Measurements from ENCODE around the gene ECE1.

ECE1 gene

DNA sequence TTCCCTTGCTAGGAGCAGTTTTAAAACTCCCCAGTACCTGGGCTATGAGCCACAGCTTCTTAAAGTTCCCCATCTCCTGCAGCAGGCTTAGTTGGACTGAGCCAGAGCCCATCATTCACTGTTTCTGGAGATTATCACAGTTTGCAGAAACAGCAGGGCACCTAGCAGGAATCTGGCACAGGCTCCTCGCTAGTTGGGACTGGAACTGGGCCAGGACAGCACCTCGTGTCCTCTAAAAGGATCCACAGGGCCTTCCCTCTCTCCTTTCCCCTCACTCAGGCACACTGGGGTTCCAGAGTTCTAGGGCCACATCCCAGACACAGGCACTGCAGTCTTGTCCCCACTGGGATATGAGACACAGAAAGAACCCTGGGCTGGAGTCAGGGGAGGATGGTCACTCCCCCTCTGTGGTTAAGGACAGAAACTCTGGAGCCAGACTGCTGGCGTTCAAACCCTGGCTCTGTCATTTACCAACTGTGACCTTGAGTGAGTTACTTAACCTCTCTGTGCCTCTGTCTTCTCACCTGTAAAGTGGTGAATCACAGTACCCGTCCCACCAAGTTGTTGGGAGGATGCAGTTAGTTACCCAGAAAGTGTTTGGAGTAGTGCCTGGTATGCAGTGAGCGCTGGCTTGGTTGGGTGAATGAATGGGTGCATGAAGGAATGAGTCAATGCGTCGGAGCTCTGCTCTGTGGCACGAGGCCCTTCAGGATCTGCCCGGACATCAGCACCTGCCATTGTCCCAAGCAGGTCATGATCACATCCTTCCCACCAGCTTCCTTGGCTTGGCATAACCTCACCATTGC is 18.8 kb upstream of the ECE1 start:
- no peak for DNase-seq (ENCODE audit: low read depth in 2 of 2, low spot score in 1 of 2)

- DNase-seq (ENCODE audit: low read depth in 2 of 2, low spot score in 1 of 2), result no peak
Observed at GRCh38 chr1:21308330-21308729, 18.1 kb upstream of the ECE1 start.

DNA sequence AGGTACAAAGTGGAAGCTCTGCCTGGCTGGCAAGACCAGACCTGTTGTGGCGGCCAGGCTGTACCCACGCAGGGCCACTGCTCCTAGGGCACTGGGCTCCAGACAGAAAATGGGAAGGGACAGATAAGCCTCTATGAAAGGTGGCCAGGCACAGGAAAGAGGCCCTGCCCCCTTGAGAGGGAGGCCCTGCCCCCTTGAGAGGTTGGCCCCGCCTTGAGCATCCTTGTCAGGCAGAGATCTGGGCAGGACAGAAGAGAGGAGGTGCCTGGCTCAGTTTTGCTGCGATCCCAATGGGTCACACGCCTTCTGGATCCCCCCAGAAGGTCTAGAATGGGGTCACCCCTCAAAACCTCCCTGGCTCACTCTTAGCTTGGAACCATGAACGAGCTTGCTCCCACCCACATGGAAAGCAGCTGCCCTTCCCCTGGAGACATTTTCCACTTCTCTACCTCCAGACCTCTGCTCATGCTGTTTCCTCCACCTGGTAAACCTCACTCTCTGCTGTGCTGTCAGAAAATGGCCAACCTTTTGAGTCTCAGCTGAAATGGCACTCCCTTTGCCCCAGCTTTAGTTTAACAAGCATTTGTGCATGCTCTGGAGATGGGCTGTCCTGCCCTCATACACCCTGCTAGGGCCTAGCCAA is 17.5 kb upstream of the ECE1 start:
- no peak for DNase-seq (ENCODE audit: low read depth in 2 of 2, low spot score in 1 of 2)

- DNase-seq (ENCODE audit: low read depth in 2 of 2, low spot score in 1 of 2), result no peak
Observed at GRCh38 chr1:21307210-21307609, 16.9 kb upstream of the ECE1 start.

DNA sequence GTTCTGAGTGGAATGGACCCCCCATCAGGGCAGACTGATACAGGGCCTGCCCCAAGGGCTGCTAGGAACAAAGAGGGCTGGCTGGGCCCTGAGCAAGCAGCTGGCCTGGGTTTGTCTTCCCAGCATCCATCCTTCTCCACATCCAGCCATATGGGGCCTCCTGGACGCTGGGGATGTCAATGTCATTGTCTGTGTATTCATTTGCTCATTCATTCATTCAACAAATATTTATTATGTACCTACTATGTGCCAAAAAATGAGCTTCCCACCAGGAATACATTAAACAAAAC is 15.6 kb upstream of the ECE1 start:
- DNase-seq (ENCODE audit: low read depth in 2 of 2, low spot score in 1 of 2), result no peak

- no peak for DNase-seq (ENCODE audit: low read depth in 2 of 2, low spot score in 1 of 2)
Observed at GRCh38 chr1:21305155-21305899, 15.1 kb upstream of the ECE1 start.

- no peak for DNase-seq (ENCODE audit: low read depth in 2 of 2, low spot score in 1 of 2)
Observed at GRCh38 chr1:21304488-21304887, 14.2 kb upstream of the ECE1 start.

- no peak for DNase-seq (ENCODE audit: low read depth in 2 of 2, low spot score in 1 of 2)
Observed at GRCh38 chr1:21302747-21303715, 12.8 kb upstream of the ECE1 start.

- no peak for DNase-seq (ENCODE audit: low read depth in 2 of 2, low spot score in 1 of 2)
Observed at GRCh38 chr1:21301794-21302440, 11.7 kb upstream of the ECE1 start.

GRCh38 chr1:21300774-21301173 is 10.5 kb upstream of the ECE1 start:
- no peak for DNase-seq (ENCODE audit: low read depth in 2 of 2, low spot score in 1 of 2)

DNA sequence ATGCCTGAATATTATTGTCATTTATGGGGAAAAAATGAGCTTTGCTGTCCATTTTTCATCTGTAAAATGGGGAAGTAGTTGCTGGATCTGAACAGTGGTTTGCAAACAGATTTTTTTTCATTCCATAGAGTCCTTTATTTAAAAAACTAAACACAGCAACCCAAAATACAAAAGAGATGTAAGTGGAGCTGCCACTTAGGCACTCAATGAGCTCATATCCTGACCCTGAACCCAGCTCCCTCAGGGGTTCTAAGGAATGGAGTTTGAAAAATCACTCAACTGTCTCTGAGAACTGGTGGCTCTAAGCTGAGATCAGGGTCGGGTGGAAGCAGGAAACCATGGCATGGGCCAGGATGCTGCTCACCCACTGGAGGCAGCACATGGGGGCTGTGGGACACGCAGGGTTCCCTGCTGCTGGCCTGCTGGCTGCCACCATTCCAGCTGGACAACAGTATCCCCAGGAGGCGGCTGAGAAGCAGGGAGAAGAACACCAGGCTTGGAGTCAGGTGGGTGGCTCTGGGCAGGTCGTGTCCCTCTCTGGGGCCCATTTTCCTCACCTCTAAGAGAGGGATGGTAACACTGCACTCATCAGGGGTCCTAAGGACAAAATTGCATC is 9.6 kb upstream of the ECE1 start:
- DNase-seq (ENCODE audit: low read depth in 2 of 2, low spot score in 1 of 2), result no peak

GRCh38 chr1:21298981-21299391 is 8.7 kb upstream of the ECE1 start:
- no peak for DNase-seq (ENCODE audit: low read depth in 2 of 2, low spot score in 1 of 2)

GRCh38 chr1:21297975-21298374 is 7.7 kb upstream of the ECE1 start:
- DNase-seq (ENCODE audit: low read depth in 2 of 2, low spot score in 1 of 2), result no peak

DNA sequence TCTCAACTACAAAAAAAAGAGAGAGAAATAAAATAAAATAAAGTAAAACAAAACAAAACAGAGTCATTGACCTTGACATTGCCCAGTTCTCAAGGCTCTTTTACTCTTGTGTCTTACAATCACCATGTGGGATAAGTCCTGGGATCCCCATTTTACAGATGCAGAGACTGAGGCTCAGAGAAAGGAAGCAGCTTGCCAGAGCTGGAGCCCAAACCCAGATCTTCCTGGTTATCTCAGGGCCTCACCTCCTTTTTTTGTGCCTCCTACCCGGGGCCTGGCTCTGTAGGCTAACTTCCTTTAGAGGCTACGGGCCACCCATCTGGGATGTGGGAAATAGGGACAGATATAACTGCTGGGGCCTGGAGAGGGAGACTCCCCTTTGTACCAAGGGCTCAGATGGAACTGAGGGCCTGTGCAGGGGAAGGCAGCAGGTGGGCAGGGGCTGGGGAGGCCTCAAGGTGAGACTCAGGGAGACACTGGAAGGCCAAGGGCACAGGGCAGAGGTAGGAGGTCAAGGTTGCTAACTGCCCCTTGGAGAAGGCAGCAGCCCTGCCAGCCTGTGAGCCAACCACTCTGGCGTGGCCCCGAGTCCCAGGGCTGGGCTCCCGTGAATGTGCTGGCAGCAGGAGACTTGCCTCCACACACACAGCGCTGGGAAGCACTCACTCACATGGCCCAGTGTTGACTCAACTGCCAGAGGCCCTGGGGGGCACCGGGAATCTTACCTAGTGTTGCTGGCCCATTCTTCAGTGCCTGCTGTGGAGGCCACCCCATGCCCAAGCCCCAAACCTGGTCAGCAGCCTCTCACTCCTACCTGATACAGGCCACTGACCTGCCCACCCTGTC is 6.5 kb upstream of the ECE1 start:
- no peak for DNase-seq (ENCODE audit: low read depth in 2 of 2, low spot score in 1 of 2)

GRCh38 chr1:21295545-21295944 is 5.3 kb upstream of the ECE1 start:
- no peak for DNase-seq (ENCODE audit: low read depth in 2 of 2, low spot score in 1 of 2)

- peak in 1 of 2 donors; percentile 33 for DNase-seq (ENCODE audit: low read depth in 2 of 2, low spot score in 1 of 2)
Observed at GRCh38 chr1:21295002-21295401, 4.7 kb upstream of the ECE1 start.

- peak; percentile 61 to 75 for DNase-seq (ENCODE audit: low read depth in 2 of 2, low spot score in 1 of 2)
Observed at GRCh38 chr1:21294266-21294989, 4.2 kb upstream of the ECE1 start.

DNA sequence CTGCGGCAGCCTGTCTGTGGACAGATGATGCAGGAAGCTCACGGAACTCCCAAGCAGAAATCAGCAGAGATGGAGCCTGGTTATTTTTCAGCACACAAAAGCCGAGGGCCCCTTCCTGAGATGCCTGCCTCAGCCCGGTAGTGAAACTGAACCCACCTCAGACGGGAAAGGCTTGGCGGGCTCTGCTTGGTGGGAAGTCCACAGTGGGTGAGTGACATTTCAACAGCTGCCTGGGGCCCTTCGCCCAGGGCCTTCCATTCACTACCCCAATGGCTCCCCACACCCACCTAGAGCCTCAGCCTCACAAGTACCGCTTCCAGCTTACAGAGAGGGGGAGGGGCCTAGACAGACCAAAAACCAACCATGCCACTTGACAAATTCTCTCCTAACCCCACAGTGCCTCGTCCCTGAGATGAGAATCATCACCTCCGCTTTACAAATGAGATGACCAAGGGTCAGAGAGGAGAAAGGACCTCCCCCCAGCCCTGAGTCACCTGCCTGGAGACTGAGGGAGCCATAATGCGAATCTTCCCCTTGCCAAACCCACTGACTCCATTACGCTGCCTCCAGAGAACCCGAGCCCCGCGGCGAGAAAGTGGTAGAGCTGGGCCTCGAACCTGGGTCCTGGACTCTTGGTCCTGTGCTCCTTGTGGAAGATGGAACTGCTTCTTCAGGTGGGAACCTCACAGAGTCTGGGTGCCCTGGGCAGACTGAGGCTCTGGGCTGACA is 3.4 kb upstream of the ECE1 start:
- DNase-seq (ENCODE audit: low read depth in 2 of 2, low spot score in 1 of 2), result peak; percentile 31 to 47
